ENCODE measurements around the gene FAM8A1. TPM values are rescaled to one million over a fixed set of nuclear protein-coding genes. Genes with fewer than 3 reads are reported as not detected.

Gene FAM8A1
- total RNA-seq, 1 donor from 2014 or later, result 16.7 TPM

GRCh38 chr6:17648745-17649144, 48.6 kb downstream of the FAM8A1 start:
- intact Hi-C loops (cut with DNase I), result no loop called here
- DNase-seq (no peak), ATAC-seq (ENCODE audit: poor library complexity) (no peak)

DNA sequence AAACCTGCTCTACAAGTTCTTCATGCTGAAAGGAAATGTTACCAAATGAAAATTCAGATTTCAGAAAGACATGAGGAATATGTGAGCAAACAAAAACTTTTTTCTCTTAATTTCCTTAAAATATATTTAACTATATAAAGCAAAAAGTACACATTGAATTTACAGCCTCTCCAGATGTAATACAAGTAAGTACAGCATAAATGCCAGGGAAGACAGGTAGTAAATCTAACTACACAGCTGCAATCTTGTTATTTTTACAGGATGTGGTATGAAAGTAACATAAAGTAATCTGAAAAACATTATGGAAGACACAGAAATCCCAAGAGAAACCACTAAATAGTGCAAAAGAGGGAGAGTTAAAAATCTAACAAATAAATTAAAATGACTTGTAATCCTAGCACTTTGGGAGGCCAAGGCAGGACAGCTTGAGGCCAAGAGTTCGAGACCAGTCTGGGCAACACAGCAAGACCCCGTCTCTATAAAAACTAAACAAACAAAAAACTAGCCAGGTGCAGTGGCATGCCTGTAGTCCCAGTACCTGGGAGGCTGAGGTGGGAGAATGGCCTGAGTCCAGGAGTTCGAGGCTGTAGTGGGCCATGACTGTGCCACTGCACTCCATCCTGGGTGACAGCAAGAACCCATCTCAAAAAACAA, 50.7 kb downstream of the FAM8A1 start:
- intact Hi-C loops (cut with DNase I), result no loop called here
- DNase-seq, result no peak
- no peak for ATAC-seq (ENCODE audit: poor library complexity)

DNA sequence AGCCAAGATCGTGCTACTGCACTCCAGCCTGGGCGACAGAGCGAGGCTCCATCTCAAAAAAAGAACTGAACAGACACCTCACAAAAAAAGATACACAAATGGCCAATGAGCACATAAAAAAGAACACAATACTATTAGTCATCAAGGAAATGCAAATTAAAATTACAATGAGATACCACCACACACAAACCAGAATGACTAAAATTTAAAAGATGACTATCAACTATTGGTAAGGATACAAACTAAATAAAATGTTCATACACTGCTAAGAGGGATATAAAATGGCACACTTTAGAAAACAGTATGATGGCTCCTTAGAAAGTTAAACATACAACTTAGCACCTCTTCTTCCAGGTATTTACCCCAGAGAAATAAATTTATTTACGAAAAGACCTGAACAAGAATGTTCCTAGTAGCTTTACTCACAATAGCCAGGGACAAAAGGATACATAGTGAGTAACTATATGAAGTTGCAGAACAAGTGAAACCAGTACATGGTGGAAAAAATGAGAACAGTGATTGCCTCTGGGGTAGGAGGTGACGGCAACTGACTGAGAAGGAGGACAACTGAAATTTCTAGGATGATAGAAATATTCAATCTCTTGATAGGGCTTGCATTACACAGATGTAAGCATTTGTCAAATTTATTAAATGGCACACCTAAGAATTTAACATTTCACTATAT, 53.2 kb downstream of the FAM8A1 start:
- DNase-seq (no peak), ATAC-seq (ENCODE audit: poor library complexity) (no peak)
- intact Hi-C loops (cut with DNase I), result no loop called here

DNA sequence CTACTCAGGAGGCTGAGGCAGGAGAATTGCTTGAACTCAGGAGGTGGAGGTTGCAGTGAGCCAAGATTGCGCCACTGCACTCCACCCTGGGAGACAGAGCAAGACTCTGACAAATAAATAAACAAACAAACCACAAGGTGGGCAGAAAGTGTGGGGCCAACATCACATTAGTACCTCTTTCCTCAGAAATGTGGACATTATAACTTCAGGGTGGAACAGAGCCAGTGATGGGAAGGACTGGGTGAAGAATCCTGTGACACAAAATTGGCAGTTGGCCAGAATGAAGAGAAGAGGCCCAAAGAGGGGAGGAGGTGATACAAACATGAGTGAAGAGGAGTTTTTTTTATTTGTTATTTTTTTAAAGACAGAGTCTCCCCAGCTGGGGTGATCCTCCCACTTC, 56.0 kb downstream of the FAM8A1 start:
- intact Hi-C loops (cut with DNase I), result no loop called here
- DNase-seq, result no peak
- ATAC-seq (ENCODE audit: poor library complexity), result peak; percentile 38

- DNase-seq, result no peak
- ATAC-seq (ENCODE audit: poor library complexity), result peak; percentile 15
- intact Hi-C loops (cut with DNase I), result no loop called here
These were observed 56.5 kb downstream of the FAM8A1 start for GRCh38 chr6:17656644-17657043.

Other genes starting within 250 kb of the FAM8A1 start
- 118 TPM for gene CAP2, start 206.7 kb upstream of the FAM8A1 start, total RNA-seq
- 23.6 TPM for gene NUP153, start 106.6 kb downstream of the FAM8A1 start, total RNA-seq

Data from Right ventricle myocardium superior (tissue), 1 donor.